HL-60 (cell line): Measurements from ENCODE around the gene OPA1.

ENCODE experiments used
- CTCF ChIP-seq: IDR thresholded peaks from one replicate; pipeline ENCODE4 v1.5.1; 2011; ENCODE audit warnings: low read length, control low read depth, inconsistent platforms; ENCODE audit not compliant: insufficient read depth
- SPI1 ChIP-seq: IDR thresholded peaks from 2 replicates; pipeline ENCODE4 v1.6.1; 2012; ENCODE audit warnings: low read depth, mild to moderate bottlenecking, borderline replicate concordance

- TF ChIP-seq CTCF (no peak), SPI1 (no peak)
Observed at GRCh38 chr3:193660698-193661411, 67.8 kb downstream of the OPA1 start.
